NCI-H1417 treated with DMSO at 0.1 percent for 48 hours (cell line): ENCODE results near the gene METTL15.
"Not testable (repeated sequence)": the region's sequence is repeated elsewhere in the genome, so short reads cannot be mapped to it uniquely, and the experiment has no call there.

Experiments
- DNase-seq: peaks from one replicate; lab custom pipeline; 2025; lab: John Stamatoyannopoulos, UW

The METTL15 gene

DNA sequence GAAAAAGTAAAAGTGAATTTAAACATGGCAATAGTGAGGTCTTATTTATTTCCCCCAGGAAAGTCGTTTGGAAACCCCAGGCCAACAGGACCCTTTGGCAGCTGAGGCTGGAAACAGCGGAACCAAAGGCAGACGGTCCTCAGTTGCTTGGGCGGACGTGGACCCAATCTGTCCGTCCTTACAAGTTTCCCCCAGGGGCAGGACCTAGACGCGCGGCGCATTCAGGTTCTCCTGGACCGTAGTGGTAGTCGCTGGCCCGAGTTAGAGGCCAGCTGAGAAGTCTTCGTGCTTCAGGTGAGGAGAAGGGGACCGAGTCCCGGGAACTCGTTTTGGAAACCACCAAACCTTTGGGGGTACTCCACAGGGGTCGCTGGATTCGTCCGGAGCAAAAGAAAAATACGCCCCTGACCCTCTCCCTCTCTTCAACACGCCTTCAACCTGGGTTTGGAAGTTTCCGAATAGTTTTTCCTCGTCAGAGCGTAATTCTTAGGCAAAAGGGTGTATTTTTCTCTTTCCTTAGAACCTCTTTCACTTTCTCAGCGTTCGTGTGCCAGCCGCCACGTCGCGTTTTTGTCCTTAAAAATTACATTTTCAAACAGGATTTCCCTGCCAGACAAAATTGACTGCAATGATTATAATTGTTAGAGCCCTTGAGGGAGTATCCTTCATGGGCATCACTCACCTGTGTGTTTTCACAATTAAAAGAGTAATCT, 2.1 kb downstream of the METTL15 start:
- DNase-seq: peak; percentile 20

DNA sequence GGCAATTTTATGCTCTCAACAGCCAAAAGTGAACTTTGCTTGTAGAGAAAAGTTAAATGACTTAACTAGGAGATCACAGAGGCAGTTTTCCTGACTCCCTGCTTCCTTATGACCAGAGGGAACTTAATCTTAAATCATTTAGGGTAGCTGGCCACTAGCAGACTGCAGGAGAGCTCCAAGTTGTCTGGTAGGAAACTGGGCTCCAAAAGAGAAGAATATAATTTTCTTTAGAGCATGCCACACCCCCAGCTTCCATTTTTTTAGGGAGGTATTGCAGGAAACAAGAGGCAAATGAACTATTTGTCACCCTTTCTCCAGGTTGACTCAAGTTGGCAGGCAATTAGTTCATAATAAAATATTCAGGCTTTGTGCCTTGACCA, 2.6 kb downstream of the METTL15 start:
- DNase-seq: no peak

DNA sequence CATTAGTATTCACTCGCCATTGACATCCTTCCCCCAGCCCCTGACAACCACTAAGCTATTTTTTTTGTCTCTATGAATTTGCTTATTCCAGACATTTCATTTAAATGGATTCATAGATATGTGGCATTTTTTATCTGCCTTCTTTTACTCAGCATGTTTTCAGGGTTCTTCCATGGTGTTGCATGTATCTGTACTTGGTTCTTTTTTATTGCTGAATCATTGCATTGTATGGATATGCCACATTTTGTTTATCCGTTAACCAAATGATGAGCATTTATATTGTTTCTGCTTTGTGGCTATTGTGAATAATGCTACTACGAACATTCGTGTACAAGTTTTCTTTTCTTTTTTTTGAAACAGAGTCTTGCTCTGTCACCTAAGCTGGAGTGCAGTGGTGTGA, 5.9 kb downstream of the METTL15 start:
- DNase-seq: no peak

DNA sequence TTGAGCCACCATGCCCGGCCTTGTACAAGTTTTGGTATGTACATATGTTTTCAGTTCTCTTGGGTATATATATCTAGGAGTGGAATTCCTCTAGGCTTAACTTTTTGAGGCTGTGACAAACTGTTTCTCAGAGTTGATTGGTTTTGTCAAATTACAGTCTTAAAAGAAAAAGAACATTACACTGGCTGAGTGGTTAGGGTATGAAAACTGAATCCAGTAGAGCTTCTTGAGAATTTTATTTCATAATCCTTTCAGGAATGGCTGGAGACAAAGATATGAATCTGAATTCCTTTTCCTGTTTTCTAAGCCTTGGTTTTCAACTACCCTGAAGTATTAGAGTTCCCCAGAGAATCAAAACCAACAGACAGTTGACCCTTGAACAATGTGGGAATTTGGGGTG, 6.5 kb downstream of the METTL15 start:
- DNase-seq: no peak

DNA sequence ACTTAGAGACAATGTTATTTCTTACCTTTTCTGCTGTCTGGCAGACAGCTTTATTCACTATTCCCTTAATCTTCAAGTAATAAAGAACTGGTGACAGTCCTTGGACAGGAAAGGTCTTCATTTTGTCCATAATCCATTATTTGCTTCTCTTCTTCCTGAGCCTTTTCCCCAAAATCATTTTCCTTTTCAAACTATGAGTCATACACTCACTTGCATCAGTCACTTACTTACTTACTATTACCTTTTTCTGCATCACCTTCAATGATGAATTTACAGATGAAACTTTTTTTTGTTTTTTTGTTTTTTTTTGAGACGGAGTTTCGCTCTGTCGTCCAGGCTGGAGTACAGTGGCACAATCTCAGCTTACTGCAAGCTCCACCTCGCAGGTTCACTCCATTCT, 9.5 kb downstream of the METTL15 start:
- DNase-seq: no peak

DNA sequence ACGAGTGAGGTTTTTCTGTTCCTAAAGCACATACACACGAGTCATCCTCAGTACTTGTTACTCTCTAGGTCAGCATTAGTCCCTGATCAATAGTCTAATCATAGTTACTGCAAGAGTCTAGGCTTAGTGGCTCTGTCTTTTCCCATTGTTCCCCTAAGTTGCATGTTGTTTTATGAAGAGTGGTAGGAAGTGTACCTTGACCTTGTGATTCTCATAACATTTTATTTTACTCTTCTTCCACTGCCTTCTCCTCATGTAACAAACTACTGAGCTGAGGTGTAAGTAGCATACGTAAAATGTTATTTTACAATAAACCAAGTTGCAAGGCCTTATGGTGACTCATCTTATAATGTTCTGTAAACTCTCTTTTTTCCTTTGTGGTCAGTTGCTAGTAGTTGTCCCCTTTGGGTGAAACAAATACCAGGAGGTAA, 15.0 kb downstream of the METTL15 start:
- no peak for DNase-seq

DNA sequence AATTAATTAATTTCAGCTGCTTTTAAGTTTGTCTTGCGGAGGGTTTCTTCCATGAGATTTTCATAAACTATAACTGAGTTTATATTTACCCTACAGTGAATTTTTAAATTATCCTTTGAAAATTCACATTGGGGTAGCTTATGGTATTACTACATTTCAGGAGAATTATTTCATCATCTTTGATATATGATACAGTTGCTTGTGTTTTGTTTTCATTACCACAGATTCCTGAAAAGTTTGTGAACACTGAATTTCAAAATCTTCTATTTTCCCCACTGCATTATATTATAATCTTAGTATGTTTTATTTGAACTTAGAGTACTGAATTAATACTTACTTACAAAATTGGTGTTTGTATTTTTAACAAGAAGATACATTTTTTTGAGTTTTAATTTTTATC, 24.4 kb downstream of the METTL15 start:
- DNase-seq: no peak

DNA sequence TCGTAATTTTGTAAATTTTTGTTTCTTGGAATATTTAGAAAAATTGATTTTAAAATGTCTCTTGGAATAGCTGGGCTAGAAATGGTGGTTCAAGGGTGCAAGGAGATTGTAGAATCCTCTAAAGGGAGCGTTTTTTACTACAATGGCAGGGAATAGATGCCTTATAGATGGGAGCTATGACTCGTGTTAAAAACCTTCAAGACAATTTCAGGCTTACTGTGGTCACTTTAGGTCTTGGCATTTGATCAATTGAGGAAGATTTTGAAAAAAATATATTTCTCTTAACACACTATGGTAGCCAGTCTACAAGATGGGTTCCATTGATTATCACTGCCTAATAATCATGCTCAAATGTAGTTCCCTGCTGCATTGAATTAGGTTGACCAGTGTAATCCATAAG, 25.0 kb downstream of the METTL15 start:
- no peak for DNase-seq

DNA sequence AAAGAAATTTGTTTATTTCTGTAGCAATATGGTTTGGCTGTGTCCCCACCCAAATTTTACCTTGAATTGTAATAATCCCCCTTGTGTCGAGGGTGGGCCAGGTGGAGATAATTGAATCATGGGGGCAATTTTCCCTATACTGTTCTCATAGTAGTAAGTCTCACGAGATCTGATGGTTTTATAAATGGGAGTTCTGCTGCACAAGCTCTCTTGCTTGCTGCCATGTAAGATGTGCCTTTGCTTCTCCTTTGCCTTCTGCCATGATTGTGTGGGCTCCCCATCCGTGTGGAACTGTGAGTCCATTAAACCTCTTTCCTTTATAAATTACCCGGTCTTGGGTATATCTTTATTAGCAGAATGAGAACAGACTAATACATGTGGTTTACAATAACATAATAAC, 28.0 kb downstream of the METTL15 start:
- not testable (repeated sequence) for DNase-seq

DNA sequence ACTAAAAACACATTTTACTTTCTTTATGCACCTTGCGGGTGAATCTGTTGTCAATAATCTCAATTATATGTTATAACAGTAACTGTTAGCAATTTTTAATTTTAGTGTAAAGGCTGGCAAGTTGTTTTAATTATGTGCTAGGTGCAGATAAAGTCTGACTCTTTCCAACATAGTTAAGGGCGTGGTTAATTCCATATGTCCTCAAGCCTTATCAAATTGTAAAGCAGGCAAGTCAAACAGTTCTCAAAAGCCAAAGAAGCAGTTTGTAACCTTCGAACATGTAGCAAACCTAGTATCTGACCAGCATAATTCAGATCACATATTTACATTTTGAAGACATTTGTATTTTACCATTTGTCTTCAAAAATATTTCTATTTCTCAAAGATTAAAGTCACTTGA, 29.2 kb downstream of the METTL15 start:
- DNase-seq: no peak

DNA sequence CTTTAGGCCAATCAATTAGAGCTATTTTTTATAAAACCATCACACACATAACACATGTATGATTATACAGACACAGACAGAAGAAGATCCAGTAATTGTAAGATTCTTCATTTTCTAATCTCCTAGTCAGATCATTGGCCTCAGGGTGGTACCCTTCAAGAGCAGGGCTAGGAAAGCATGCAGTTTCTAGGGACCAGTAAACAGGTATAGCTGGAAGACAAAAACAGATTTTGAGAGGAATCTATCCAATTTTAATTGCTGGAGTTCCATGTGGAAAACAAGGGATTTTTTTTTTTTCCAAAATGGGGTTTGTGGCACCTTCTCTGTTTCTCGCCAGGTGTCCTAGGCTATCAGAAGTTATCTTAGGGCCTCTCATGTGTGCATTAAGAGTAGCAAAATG, 29.6 kb downstream of the METTL15 start:
- DNase-seq: no peak

DNA sequence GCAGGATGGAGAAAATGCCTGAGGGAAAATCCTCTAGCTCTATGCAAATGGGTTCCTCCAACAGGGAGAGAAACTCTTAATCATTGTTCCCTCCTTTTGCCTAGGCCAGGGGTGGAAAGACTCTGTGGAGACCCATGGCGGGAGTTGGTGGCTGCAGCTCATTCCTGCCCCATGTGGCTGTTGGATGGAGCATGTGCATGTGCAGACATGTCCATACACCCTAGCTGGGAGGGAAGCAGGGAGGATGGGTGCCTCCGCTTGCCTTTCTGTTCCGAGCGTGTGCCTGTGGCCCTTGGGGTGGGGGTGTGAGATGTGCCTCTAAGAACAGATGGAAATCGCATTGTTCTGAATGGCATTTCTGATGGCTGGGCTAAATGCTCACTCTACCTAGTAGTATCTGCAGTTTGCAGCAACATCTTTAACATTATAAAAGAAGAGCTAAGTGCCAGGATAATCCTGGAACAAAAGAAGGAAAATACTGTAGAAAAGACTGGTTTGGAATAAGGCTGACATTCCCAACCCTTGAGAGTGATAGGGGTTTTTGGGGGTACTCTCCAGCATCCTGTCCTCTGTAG, 31.7 kb downstream of the METTL15 start:
- no peak for DNase-seq

DNA sequence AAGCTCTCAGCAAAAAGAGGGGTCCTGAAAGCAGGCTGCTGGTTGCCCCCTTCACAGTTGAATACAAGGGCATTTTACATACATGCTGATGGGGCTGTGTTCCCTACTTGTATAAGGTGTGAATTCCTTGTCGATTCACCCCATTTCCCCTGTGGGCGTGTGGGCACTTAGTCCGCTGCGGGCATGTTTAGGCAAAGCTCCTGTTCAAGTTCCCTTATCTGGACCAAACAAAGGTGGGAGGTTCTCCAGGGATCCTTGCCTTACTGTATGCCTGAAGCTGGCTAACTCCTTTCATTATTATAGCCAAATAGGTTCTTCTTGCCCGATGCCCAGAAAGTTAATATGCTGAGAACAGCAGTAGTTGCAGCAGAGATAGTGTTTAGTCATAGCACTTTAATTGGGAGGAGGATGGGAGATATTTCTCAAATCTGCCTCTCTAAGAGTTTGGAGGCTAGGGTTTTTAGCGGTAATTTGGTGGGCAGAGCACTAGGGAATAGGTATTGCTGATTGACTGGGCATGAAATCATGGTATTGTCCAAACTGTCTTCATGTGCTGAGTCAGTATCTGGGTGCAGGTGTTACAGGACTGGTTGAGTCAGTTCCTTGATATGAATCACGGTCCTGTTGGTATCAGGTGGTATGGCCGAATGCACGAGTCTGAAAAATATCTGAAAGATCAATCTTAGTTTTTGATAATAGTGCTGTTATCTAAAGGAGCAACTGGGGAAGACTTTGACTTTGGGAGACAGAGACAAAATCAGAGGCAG, 32.7 kb downstream of the METTL15 start:
- DNase-seq: no peak

DNA sequence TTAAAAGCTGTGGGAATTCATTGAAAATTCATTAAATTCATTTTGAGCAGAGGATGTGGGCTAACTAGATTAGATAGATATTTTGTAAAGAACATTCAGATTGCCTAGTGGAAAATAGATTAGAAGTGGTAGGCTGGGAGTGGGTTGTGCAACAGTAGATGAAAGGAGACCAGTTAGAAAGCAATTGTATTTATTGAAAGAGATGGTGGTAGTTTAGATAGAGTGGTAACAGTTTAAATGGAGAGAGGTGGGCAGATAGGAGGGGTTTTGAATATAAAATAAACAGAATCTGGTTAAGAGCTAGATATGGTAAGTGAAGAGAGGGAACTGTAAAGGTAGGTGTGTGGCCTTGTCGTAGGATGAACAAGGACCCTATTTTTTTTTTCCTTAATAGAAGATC, 34.5 kb downstream of the METTL15 start:
- no peak for DNase-seq

DNA sequence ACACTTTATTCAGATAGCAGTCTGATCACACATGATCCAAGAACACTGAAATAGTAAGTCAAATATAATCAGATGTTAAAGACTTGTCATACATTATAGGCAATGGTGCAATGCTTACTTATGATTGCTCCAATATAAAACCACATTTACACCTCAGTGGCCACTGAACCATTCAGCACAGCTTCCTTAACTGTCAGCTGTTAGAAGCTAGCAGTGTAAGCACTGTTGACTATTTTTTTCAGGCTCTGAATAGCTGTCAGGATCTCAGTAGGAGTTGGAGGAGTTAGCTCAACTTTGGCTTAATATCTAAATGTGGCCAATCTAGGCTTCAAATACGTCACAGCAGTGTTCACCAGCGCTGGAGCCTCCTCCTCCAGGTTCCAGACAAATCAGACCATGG, 36.6 kb downstream of the METTL15 start:
- DNase-seq: no peak

DNA sequence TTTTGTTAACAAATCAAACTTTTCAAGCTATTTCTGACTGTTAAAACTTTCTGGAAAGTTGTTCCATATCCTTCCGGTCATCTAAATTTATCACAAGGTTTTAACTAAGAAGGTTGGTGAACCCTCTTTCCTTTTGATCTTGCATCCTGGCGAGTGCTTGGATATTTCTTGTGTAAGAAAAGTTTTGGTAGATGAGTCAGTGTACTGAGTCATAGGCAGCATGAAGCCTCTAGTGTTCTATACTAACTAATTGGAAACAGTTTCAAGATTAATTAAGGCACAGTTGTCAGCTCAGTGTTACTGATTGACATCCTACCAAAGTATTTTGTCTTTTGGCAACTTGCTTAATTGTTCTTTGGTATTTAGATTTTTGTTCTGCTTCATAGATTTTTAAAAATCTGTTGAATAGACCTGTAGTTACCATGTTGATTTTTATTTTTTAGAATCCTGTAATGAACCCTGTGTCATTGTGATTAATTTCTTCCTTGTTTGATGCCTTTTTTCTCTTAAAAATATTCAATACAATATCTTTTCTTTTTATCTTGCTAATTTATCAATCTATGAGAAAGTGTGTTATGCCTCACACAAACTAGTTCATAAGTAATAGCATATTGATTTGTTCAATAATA, 38.0 kb downstream of the METTL15 start:
- DNase-seq: no peak

DNA sequence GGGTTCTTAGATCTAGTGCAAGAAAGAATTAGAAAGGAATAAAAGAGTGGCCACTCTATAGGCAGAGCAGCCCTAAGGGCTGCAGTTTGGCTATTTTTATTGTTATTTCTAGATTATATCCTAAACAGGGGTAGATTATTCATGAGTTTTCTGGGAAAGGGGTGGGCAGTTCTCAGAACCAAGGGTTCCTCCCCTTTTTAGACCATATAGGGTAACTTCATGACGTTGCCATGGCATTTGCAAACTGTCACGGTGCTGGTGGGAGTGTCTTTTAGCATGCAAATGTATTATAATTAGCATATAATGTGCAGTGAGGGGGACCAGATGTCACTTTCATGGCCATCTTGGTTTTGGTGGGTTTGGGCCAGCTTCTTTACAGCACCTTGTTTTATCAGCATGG, 44.6 kb downstream of the METTL15 start:
- DNase-seq: no peak

DNA sequence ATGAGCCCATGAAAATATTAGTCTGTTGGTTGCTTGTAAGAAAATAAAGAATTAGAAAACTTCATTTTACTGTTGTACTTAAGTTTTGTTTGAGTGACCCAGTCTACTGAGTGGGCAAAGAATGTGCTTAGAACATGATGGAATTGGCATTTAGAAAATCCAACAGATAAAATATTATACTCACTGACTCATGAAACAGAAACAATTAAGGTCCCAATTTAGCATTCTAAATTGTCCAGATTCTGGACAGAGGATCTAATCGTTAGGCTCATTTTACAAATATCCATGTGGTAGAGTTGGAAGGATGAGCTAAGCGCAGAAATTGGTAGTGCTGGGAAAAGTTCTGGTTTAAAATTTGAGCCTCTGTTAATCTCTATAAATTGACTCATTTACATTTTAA, 45.4 kb downstream of the METTL15 start:
- no peak for DNase-seq

DNA sequence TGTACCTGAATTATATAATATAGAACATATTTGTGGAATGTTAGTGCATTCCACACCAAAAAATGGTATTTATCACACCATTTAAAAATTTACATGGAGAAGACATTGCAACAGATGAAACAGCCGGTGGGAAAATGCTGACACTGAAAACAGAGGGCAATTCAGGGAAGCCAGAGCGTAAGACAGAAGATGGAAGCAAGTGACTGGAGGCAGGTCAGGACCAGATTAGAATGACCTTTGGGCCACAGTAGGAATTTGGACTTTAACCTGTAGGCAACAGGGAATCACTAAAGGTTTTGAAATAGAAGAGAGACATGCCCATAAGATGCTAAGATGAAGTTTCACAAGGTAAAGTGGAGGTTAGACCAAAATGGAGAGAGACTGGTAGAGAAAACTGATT, 60.5 kb downstream of the METTL15 start:
- DNase-seq: no peak

DNA sequence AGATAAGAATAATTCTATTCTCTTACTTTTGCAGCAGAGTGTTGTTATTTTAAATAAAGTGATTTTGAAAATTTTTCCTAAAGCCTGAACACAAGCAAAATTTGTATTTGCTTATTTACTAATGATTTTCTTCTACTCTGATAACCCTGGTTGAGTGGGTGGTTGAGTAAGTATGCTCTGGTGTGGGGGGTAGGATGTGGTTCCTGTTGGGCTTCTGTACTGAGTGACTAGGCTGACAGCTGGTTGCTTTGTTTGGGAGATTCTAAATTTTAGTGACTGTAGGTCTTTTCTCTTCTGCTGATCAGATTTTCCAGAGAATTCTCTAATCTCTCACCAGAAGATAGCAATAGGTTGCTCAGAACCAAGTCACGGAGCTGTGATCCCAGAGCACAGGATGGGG, 61.6 kb downstream of the METTL15 start:
- DNase-seq: no peak

DNA sequence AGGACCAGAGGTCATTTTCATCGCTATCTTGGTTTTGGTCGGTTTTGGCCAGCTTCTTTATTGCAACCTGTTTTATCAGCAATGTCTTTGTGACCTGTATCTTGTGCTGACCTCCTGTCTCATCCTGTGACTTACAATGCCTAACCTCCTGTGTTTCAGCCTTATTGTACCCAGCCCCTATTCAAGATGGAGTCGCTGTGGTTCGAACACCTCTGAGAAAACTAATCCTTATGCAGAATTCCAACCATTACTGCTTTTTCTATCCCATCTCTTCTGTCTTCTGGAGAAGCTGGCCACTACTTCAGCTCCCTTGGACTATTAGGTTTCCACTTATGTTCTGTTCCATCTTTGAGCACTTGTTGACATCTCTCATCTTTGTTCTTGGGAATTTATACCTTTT, 62.6 kb downstream of the METTL15 start:
- no peak for DNase-seq

DNA sequence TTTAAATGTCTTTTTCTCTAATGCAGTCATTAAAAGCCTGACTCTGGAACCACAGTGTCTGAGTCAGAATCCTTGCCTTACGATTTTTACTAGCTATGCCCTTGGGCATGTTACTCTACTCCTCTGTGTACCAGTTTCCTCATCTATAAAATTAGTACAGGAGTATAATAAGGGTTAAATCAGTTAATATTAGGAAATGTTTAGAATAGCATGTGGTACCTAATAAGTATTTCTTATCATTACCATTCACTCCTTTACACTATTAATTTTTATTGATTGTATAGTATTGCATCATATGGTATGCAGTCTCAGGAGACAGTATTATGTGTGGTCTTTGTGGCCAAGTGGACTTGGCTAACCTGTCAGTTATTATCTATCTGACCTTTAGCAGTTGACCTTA, 68.2 kb downstream of the METTL15 start:
- DNase-seq: no peak

DNA sequence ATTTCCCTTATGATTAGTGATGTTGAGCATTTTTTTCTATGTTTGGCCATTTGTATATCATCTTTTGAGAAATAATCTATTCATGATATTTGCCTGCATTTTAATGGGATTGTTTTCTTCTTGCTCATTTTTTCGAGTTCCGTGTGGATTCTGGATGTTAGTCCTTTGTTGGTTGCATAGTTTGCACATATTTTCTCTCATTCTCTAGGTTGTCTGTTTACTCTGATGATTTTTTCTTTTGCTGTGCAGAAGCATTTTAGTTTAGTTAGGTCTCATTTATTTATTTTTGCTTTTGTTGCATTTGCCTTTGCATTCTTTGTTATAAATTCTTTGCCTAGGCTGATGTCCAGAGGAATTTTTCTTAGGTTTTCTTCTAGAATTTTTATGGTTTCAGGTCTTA, 87.3 kb downstream of the METTL15 start:
- DNase-seq: no peak
